ENCODE measurements around the gene ENG.
A peak's percentile ranks its signal among the peaks of the same experiment; 100 is the strongest.

ENG gene

DNA sequence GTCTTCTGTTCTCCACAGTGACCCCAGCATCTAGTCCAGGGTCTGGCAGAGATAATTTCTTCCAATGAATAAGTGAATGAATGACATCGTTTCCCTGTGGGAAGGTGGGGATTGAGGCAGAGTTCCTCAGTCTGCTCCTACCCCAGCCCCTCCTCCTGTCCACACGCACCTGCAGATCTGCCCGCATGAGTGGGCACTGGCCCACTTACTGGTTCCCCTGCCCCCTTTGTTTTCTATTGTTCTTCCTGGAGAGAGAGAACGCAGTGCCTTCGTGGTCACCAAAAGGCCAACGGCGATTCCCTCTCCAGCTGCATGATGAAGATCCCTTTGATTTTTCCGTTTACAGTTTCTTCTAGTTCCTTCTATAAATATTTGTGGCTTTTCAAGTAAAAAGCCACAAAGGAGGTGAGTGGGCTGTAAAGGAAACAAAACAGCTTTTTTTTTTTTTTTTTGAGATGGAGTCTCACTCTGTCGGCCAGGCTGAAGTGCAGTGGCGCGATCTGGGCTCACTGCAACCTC, 57.5 kb downstream of the ENG start:
- no peak for DNase-seq (ENCODE audit: low spot score)

DNA sequence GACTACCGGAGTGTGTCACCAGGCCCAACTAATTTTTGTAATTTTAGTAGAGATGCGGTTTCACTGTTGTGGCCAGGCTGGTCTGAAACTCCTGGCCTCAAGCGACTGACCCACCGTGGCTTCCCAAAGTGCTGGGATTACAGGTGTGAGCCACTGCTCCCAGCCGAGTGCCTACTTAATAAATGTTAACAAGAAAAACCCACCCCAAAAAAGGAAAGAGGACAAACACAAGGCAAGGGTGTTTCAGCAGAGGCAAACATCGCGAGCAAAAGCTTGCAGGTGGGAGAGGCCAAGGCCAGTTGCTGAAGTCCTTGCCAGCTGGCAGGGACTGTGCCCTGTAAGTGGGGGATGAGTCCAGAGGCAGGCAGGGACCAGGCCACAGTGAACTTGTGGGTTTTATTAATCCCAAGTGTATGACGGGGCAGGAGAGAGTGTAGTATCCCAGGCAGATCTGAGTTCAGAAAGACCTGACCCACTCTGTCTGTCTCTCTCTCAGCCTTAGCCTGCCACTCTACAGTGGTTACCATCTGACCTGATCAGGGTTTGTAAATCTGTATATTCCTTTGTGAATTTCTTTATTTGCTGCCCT, 58.1 kb downstream of the ENG start:
- DNase-seq (ENCODE audit: low spot score): peak; percentile 23
- TF ChIP-seq, protein P1, sequence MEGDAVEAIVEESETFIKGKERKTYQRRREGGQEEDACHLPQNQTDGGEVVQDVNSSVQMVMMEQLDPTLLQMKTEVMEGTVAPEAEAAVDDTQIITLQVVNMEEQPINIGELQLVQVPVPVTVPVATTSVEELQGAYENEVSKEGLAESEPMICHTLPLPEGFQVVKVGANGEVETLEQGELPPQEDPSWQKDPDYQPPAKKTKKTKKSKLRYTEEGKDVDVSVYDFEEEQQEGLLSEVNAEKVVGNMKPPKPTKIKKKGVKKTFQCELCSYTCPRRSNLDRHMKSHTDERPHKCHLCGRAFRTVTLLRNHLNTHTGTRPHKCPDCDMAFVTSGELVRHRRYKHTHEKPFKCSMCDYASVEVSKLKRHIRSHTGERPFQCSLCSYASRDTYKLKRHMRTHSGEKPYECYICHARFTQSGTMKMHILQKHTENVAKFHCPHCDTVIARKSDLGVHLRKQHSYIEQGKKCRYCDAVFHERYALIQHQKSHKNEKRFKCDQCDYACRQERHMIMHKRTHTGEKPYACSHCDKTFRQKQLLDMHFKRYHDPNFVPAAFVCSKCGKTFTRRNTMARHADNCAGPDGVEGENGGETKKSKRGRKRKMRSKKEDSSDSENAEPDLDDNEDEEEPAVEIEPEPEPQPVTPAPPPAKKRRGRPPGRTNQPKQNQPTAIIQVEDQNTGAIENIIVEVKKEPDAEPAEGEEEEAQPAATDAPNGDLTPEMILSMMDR (IDR thresholded peaks at IDR 0.05; ENCODE audit: borderline replicate concordance, control extremely low read depth, extremely low read depth, insufficient read depth, missing control alignments): no peak

More for the DNA sequence above, 57.5 kb downstream of the ENG start:
- in situ Hi-C loops (cut with MboI; ENCODE audit: low sequenced_read_pairs, unreplicated experiment): no loop called here
- TF ChIP-seq, protein P1 (IDR thresholded peaks at IDR 0.05; ENCODE audit: borderline replicate concordance, control extremely low read depth, extremely low read depth, insufficient read depth, missing control alignments): no peak

DNA sequence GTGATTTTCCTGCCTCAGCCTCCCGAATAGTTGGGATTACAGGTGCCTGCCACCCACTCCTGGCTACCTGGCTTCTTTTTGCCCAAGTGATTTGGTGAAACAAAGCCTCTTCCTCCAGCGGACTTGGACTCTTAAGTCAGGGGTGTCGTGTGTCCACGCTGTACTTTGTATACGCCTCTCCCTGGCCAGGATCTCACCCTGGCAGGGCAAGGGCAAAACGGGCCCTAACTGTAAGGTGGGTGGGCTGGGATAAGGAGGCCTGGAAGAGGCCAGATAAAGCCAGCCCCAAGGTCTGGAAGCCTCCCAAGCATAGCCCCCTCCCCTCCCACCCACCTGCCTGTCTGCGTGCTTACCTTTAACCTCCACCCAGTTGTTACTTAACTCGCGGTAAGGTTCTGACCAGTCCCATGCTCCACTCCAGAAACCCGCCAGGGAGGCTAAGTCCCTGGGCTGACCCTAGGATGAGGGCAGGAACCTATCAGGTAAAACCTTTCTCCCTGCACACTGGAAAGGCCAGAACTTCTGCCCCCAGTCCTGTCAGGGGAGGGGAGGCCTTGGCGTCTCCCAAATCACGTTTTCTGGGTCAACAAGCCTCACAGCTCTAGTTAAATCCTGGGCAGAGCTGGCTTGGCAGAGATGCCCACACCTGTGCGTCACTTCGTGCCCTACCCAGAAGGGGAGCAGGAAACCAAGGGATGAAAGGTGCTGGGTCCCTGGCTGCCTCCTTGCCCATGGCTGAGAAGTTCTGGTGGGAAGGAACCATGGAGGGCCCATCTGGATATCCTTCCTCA, 60.3 kb downstream of the ENG start:
- TF ChIP-seq, protein P1 (IDR thresholded peaks at IDR 0.05; ENCODE audit: borderline replicate concordance, control extremely low read depth, extremely low read depth, insufficient read depth, missing control alignments): no peak
- no peak for DNase-seq (ENCODE audit: low spot score)
- in situ Hi-C loops (cut with MboI; ENCODE audit: low sequenced_read_pairs, unreplicated experiment): no loop called here

More for the DNA sequence above, 58.1 kb downstream of the ENG start:
- in situ Hi-C loops (cut with MboI; ENCODE audit: low sequenced_read_pairs, unreplicated experiment): no loop called here

DNA sequence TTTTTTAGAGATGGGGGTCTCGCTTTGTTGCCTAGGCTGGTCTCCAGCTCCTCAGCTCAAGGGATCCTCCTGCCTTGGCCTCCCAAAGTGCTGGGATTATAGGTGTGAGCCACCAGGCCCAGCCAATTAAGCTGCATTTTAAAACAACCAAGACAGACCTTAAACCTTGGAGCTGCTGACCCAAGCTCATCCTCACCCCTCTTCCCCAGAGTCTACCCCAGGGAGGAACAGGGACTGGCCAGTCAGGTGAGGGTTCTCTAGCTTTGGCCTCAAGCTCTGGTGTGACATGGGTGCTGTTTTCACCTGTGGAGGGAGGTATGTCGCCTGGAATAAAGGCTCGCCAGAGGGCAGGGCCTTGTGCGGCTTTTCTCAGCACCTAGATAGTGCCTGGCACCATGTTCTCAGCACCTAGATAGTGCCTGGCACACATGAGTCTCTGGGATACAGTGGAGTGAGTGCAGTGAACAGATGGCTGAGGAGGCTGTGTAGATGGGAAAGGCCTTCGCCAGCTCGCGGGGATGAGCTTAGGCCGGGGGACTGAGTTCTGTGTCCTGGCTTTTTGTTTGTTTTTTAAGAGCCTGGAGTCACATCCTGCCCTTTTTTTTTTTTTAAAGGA, 61.3 kb downstream of the ENG start:
- DNase-seq (ENCODE audit: low spot score): no peak
- in situ Hi-C loops (cut with MboI; ENCODE audit: low sequenced_read_pairs, unreplicated experiment): no loop called here
- TF ChIP-seq, protein P1 (IDR thresholded peaks at IDR 0.05; ENCODE audit: borderline replicate concordance, control extremely low read depth, extremely low read depth, insufficient read depth, missing control alignments): no peak

DNA sequence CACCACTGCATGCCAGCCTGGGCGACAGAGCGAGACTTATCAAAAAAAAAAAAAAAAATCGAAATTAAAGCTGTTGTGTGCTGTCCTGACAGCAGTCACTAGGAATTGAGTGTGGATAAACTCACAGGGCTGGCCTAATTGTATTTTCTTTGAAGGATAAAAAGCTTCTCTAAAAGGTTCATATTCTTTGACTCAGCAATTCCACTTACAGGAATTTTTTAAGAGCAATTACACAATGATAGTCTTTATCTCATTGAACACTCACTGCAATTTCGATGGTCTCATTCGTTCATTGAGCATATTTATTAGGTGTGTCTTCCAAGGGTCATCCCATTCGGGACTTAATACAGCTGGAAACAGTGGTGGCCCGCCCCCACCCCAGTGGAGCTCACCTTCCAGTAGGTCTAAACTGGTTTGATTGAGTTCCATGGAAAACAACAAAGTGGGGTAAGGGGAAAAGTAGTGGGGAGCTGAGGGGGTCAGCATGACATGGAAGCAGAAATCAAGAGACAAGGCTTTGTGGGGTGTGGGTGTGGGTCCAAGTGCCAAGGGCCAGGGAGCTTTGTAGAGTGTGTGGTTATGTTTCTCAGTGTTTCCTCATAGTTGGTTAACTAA, 61.9 kb downstream of the ENG start:
- in situ Hi-C loops (cut with MboI; ENCODE audit: low sequenced_read_pairs, unreplicated experiment): no loop called here
- TF ChIP-seq, protein P1 (IDR thresholded peaks at IDR 0.05; ENCODE audit: borderline replicate concordance, control extremely low read depth, extremely low read depth, insufficient read depth, missing control alignments): no peak

DNA sequence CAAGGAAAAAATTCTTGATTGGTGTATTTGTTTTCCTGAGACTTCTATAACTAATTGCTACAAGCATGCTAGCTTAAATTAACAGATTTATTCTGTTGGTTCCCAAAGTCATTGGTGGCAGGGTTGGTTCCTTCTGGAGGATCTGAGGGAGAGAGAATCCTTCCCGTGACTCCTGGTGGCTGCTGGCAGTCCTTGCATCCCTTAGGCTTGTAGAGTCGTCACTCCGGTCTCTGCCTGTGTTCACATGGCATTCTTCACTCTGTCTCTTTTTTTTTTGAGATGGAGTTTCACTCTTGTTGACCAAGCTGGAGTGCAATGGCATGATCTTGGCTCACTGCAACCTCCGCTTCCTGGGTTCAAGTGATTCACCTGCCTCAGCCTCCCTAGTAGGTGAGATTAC, 63.4 kb downstream of the ENG start:
- DNase-seq (ENCODE audit: low spot score): no peak
- in situ Hi-C loops (cut with MboI; ENCODE audit: low sequenced_read_pairs, unreplicated experiment): no loop called here
- TF ChIP-seq, protein P1 (IDR thresholded peaks at IDR 0.05; ENCODE audit: borderline replicate concordance, control extremely low read depth, extremely low read depth, insufficient read depth, missing control alignments): no peak

More for the DNA sequence above, 61.9 kb downstream of the ENG start:
- no peak for DNase-seq (ENCODE audit: low spot score)

All from GM13976 (cell line).